H1 (cell line): ENCODE data around the gene TMEM131L.

Experiments used
- CHD2 ChIP-seq: IDR thresholded peaks from 2 replicates; pipeline ENCODE4 v1.6.1; 2012; ENCODE audit warnings: low read length, improper control_type of control experiment
- EP300 ChIP-seq, 2 experiments: IDR thresholded peaks; 1 replicate in 1 of 2; 2 replicates in 1 of 2; pipeline ENCODE4 v1.6.1; 2011 to 2012; ENCODE audit warnings: low read depth in 2 of 2, low read length in 2 of 2, mild to moderate bottlenecking in 2 of 2, borderline replicate concordance in 1 of 2, inconsistent platforms in 1 of 2, moderate library complexity in 1 of 2
- EZH2 ChIP-seq: fragments of 200-600 bp; sonication (generic); IDR thresholded peaks from 2 replicates; pipeline ENCODE4 v1.7.1; 2012; ENCODE audit warnings: low read depth, mild to moderate bottlenecking, moderate library complexity, low read length, inconsistent platforms; ENCODE audit not compliant: severe bottlenecking
- FOSL1 ChIP-seq: IDR thresholded peaks from 2 replicates; pipeline ENCODE4 v1.6.1; 2011; ENCODE audit warnings: mild to moderate bottlenecking, low read depth, low read length, moderate library complexity; ENCODE audit not compliant: insufficient read depth
- NRF1 ChIP-seq: IDR thresholded peaks from 2 replicates; pipeline ENCODE4 v1.6.1; 2011; ENCODE audit warnings: mild to moderate bottlenecking, low read depth, low read length, improper control_type of control experiment
- RAD21 ChIP-seq, 2 experiments: IDR thresholded peaks in 1 of 2; conservative IDR thresholded peaks in 1 of 2; 2 replicates each; pipeline ENCODE4 v1.6.1; 2011; ENCODE audit warnings: low read depth in 2 of 2, low read length in 2 of 2, improper control_type of control experiment in 1 of 2, inconsistent platforms in 1 of 2, mild to moderate bottlenecking in 1 of 2, moderate library complexity in 1 of 2
- TF ChIP-seq, protein P1 (sequence below), 3 experiments: IDR thresholded peaks; 1 replicate in 2 of 3; 2 replicates in 1 of 3; pipeline versions ENCODE4 v1.5.1 to v1.6.1; 2011; ENCODE audit warnings: low read length in 3 of 3, mild to moderate bottlenecking in 3 of 3, inconsistent platforms in 2 of 3, low read depth in 1 of 3, moderate library complexity in 1 of 3; ENCODE audit not compliant: insufficient read depth in 1 of 3; ENCODE audit errors: control extremely low read depth in 1 of 3

DNA sequence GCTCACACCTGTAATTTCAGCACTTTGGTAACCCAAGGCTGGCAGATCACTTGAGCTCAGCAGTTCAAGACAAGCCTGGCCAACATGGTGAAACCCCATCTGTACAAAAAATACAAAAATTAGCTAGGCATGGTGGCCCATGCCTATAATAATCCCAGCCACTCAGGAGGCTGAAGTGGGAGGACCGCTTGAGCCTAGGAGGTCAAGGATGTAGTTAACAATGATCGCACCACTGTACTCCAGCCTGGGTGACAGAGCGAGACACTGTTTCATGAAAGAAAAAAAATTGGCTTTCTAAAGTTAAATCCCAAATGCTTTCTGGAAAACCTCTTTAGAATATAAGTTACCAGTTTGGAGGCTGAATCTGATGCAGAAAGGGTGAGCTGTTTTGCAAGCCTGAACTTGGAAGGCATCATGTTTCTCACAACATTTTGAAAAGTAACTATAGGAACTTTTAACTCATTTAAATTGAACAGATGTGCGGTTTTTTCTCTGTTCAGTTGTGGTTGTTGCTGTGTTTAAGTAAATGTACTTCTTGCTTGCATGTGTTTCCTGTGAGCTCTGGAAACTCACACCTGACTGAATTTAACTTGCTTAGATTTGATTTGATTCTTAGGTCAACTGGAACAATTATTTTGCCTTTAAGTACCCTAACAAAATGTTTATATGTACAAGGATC, 39.8 kb upstream of the TMEM131L start:
- TF ChIP-seq RAD21 (IDR thresholded peaks at IDR 0.05 in 1 of 2, conservative IDR thresholded peaks at IDR 0.05 in 1 of 2; ENCODE audit: low read depth in 2 of 2, low read length in 2 of 2) (no peak), NRF1 (no peak), EZH2 (no peak), EP300 (IDR thresholded peaks at IDR 0.05; ENCODE audit: borderline replicate concordance in 1 of 2, low read depth in 2 of 2, low read length in 2 of 2) (no peak), FOSL1 (no peak), CHD2 (no peak)
- TF ChIP-seq, protein P1, sequence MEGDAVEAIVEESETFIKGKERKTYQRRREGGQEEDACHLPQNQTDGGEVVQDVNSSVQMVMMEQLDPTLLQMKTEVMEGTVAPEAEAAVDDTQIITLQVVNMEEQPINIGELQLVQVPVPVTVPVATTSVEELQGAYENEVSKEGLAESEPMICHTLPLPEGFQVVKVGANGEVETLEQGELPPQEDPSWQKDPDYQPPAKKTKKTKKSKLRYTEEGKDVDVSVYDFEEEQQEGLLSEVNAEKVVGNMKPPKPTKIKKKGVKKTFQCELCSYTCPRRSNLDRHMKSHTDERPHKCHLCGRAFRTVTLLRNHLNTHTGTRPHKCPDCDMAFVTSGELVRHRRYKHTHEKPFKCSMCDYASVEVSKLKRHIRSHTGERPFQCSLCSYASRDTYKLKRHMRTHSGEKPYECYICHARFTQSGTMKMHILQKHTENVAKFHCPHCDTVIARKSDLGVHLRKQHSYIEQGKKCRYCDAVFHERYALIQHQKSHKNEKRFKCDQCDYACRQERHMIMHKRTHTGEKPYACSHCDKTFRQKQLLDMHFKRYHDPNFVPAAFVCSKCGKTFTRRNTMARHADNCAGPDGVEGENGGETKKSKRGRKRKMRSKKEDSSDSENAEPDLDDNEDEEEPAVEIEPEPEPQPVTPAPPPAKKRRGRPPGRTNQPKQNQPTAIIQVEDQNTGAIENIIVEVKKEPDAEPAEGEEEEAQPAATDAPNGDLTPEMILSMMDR (IDR thresholded peaks at IDR 0.05; ENCODE audit: control extremely low read depth in 1 of 3, insufficient read depth in 1 of 3, low read depth in 1 of 3, low read length in 3 of 3): no peak
